Fibroblast of villous mesenchyme (primary cell): ENCODE measurements around the gene MAPK1. TPM values are rescaled to one million over a fixed set of nuclear protein-coding genes. Genes with fewer than 3 reads are reported as not detected.

Experiments
- DNase-seq: peaks from one replicate; pipeline ENCODE4 v3.0.0-alpha.2; 2010; ENCODE audit warnings: low read depth
- H3K4me3 ChIP-seq: 2 replicates; pipeline ENCODE4 v1.5.1; 2011; ENCODE audit warnings: low read depth, mild to moderate bottlenecking, low read length
- total RNA-seq: library from RNA; depleted of rRNA; stranded (reverse); fragments of >200 nt; gene quantifications from 2 replicates; pipeline ENCODE4 v1.2.3, GENCODE V29; 2012
- TF ChIP-seq, protein P1 (sequence below): IDR thresholded peaks from 2 replicates; pipeline ENCODE4 v1.5.1; 2012; ENCODE audit warnings: low read depth, mild to moderate bottlenecking, low read length; ENCODE audit not compliant: insufficient read depth

Gene MAPK1
- total RNA-seq, 1 donor, result 51.8 TPM

DNA sequence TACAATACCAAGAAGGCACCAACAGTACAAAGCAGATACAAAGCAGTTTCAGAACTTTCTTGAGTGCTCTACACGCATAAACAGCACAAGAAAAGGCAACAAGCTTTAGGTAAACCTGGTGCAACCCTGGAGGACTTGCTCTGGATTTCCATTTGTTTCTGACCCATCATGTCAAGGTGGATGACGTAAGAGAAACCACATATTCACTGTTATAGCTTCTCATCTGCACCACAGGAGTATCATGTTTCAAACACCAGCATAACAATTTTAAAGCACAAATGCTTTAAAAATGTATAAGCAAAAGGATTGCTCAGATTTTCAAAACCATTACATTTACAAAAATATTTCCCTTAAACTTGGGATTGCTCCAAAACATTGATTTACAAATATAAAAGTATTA, 106.8 kb downstream of the MAPK1 start:
- peak; percentile 85 for DNase-seq
- TF ChIP-seq, protein P1, sequence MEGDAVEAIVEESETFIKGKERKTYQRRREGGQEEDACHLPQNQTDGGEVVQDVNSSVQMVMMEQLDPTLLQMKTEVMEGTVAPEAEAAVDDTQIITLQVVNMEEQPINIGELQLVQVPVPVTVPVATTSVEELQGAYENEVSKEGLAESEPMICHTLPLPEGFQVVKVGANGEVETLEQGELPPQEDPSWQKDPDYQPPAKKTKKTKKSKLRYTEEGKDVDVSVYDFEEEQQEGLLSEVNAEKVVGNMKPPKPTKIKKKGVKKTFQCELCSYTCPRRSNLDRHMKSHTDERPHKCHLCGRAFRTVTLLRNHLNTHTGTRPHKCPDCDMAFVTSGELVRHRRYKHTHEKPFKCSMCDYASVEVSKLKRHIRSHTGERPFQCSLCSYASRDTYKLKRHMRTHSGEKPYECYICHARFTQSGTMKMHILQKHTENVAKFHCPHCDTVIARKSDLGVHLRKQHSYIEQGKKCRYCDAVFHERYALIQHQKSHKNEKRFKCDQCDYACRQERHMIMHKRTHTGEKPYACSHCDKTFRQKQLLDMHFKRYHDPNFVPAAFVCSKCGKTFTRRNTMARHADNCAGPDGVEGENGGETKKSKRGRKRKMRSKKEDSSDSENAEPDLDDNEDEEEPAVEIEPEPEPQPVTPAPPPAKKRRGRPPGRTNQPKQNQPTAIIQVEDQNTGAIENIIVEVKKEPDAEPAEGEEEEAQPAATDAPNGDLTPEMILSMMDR, result no peak
- H3K4me3 ChIP-seq, result no peak overlapping the region

DNA sequence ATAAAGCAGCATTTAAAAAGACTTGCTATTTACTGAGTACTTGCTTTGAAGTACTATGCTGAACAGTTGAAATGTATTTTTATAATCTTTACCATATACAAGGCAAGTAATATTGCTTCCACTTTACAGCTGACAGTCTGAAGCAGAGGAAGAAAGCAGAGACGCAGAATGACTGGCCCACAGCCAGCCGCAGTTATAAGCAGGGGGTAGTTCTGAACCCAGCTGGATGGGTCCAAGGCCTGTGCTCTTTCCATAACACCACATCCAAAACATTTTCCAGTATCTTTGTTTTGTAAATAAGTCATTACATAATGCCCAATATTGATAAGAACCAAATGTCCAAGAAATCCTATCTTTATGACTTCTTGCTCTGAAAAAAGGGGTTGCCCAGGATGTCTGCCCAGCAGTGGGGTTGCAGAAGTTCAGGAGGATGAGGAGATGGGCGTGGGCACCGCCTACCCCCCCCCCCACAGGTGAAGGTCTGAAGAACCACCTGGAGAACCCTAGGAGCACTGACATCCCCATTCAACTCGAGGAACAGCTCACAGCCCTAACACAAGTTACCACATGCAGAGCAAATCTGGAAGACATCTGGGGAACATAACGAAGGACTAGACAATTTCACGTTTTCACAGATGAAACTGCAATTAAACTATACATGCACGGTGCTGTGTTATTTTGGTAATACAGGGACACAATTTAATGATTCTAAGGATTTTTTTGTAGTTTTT, 107.6 kb downstream of the MAPK1 start:
- TF ChIP-seq, protein P1, result no peak
- DNase-seq, result peak; percentile 53
- no peak overlapping the region for H3K4me3 ChIP-seq

DNA sequence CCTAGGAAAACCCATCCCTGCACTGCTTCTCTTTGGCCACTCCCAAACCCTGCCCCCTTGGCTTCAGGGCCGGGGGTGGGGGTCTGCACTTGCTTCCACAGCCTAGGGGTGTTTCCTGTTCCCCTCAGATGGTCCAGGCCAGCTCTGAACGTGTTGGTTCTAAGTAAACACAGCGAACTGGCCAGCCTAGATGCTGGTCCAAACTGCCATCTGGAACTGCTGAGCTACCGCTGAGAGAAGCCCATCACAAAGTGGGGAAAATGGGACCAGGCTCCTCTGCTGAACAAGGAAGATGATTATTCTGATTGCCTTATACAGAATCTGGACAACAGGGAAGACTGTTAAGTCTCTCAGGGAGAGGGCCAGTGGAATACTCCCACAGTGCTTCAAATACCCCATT, 108.4 kb downstream of the MAPK1 start:
- TF ChIP-seq, protein P1, result no peak
- DNase-seq, result no peak
- no peak overlapping the region for H3K4me3 ChIP-seq

DNA sequence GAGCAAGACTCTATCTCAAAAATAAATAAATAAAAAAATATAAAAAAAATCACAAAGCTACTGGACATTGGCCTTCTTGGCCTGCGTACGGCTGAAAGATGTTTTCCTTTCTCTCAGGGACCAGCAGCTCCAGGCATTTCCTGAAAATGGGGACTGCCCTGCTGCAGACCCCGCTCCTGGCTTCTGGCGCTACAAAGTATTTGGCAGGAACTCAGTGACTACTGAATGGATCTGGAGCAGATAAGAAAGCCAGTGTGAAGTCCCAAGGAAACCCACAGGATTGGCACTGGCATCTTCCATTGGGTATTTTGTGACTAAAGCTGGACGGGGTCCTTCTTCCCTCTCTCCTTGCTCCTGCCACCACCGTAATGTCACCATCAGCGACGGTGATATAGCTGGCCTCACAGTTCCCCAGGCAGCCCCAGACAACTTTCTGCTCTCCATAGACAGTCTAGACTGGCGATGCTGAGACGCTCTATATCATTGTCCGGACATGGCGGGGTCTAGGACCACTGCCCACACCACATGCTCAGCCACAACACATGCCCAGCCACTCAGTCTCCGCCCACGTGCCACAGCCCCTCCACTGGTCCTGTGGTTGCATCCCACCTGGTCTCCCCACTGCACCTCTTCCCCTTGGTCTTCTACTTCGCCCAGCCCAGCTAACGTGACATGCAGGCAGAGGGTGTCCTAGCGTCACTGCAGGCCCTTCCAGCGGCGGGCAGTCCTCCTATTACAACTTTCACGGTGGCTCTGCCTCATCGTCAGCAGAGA, 109.2 kb downstream of the MAPK1 start:
- no peak overlapping the region for H3K4me3 ChIP-seq
- no peak for DNase-seq
- TF ChIP-seq, protein P1, result no peak

DNA sequence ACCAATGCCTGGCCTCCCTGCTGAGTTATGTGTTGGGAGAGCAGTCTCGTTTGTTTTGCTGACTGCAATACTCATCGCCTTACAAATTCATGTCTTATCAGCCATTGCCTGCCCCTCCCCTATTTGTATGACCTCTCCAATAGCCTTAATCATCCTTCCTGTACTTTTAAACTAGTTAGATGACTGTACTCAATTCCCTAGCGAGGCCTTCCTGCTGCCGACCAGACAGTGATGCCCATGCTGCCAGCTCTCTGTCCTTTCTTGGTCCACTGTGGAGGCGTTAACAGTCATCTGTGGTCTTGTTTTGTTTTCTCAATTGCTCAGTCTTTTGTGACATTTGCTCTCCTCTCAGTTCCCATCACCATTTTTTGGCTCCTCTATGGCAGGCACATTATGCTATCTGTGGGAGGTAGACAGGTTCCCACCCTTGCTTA, 111.6 kb downstream of the MAPK1 start:
- DNase-seq, result peak; percentile 60
- TF ChIP-seq, protein P1, result no peak
- no peak overlapping the region for H3K4me3 ChIP-seq

DNA sequence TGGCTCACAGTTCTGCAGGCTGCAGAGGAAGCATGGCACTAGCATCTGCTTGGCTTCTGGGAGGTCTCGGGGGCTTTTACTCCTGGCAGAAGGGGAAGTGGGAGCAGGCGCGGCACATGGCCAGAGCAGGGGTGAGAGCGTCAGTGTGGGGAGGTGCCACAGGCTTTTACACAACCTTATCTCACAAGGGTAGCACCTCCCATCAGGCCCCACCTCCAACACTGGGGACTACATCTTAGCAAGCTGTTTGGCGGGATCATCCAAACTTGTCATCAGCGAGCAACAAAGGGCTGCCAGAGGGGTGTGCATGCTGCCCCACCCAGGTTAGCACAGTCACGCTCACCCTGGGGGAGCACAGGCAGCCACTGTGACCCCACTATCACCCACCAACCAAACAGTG, 112.9 kb downstream of the MAPK1 start:
- TF ChIP-seq, protein P1, result no peak
- peak; percentile 29 for DNase-seq
- no peak overlapping the region for H3K4me3 ChIP-seq
